Measurements from ENCODE around the gene APBB1IP.

DNA sequence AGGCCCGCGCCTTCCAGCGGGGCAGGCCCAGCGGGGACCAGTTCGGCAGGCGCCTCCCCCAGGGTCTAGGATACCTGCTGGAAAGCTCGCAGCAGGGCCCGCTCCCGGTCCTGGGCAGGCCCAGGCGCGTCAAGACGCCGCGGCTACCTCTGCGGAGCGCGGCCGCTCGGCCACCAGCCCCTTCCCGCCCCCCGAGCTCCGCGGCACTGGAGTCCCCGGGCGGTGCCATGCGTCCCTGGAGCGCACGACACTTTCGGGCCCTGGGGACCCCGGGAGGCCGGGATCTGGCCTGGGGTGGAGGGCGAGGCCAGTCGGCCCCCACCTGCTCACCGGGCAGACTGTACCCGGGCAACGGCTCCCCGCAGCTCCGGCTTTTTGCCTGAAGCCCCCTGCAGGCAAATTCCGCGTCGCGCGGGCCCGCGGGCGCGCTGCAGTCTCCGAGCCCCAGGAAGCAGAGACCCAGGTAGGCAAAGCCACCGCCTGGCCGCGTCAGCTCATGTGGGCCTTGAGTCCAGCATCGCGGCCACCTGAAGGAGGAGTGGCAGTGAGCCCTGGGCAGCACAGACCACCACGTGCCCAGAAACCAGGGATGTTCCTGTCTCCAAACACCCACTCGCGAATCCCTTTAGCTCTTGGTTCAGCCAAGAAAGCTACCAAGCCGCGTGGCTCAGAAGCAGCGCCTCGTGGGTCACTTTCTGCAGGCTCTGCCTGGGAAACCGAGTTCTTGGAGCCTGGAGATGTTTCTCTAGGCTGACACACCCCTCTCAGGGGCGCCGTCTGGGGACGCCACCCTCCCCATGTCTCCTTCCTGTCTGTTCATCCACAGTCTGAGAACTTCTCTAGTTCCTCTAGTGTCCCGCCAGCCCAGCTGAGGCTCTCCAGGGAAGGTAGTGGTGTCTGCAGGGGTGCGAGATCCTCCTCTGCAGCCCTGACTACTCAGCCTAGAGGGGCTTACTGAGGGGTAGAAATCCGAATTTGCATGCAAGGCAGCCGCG is 46.1 kb upstream of the APBB1IP start:
- TF ChIP-seq, protein P1, sequence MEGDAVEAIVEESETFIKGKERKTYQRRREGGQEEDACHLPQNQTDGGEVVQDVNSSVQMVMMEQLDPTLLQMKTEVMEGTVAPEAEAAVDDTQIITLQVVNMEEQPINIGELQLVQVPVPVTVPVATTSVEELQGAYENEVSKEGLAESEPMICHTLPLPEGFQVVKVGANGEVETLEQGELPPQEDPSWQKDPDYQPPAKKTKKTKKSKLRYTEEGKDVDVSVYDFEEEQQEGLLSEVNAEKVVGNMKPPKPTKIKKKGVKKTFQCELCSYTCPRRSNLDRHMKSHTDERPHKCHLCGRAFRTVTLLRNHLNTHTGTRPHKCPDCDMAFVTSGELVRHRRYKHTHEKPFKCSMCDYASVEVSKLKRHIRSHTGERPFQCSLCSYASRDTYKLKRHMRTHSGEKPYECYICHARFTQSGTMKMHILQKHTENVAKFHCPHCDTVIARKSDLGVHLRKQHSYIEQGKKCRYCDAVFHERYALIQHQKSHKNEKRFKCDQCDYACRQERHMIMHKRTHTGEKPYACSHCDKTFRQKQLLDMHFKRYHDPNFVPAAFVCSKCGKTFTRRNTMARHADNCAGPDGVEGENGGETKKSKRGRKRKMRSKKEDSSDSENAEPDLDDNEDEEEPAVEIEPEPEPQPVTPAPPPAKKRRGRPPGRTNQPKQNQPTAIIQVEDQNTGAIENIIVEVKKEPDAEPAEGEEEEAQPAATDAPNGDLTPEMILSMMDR (IDR thresholded peaks at IDR 0.05) = no peak
- no peak for TF ChIP-seq POLR2A (IDR thresholded peaks at IDR 0.05)
